NT2/D1 (cell line): Measurements from ENCODE around the gene MCOLN1.

Source experiments
- YY1 ChIP-seq: IDR thresholded peaks from 2 replicates; pipeline ENCODE4 v1.6.1; 2011; ENCODE audit not compliant: insufficient read length, insufficient read depth
- ZNF274 ChIP-seq: IDR thresholded peaks from 2 replicates; pipeline ENCODE4 v1.6.1; 2011; ENCODE audit warnings: mild to moderate bottlenecking, low read depth, low read length

DNA sequence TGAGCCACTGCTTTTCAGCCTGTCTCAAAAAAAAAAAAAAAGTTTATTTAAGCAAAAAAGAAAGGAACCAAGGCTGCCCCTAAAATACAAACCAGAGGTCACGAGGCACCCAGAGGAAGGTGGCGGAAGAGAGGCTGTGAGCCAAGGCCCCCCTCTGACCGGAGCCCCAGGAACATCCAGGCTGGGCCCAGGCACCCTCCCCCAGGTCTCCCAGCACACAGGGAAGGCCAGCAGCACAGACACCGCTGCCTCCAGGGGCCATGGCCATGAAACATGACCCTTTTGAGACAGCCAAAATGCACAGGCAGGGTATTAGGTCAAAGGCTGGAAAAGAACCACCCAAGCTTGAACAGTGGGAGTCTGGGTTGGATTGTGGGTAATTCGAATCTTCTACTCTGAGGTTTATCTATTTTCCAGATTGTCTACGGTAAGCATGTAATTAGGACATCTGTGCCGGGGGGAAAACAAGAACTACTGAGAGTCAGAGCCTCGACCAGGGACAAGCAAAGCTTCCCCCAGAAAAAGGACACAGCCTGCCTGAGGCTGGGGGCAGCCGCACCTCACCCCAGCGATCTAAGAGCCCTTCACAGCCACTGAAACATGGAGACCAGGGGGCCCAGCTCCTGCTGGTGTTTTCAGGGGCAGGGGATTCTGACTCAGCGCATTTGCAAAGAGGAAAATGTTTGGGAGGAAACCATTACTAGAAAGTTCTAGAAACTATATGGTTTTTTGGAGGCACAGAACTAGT is 42.0 kb upstream of the MCOLN1 start:
- TF ChIP-seq ZNF274: no peak
- TF ChIP-seq YY1: no peak
